GM11168 (cell line): ENCODE data around the gene SEC24B.
"Not testable (repeated sequence)": the region's sequence is repeated elsewhere in the genome, so short reads cannot be mapped to it uniquely, and the experiment has no call there.

Experiments
- in situ Hi-C: fragments of 300-500 bp; cut with MboI; formaldehyde crosslinking; loops from one replicate; pipeline ENCODE4 v1.12.0; 2022; ENCODE audit warnings: low sequenced_read_pairs; ENCODE audit not compliant: unreplicated experiment

SEC24B gene

DNA sequence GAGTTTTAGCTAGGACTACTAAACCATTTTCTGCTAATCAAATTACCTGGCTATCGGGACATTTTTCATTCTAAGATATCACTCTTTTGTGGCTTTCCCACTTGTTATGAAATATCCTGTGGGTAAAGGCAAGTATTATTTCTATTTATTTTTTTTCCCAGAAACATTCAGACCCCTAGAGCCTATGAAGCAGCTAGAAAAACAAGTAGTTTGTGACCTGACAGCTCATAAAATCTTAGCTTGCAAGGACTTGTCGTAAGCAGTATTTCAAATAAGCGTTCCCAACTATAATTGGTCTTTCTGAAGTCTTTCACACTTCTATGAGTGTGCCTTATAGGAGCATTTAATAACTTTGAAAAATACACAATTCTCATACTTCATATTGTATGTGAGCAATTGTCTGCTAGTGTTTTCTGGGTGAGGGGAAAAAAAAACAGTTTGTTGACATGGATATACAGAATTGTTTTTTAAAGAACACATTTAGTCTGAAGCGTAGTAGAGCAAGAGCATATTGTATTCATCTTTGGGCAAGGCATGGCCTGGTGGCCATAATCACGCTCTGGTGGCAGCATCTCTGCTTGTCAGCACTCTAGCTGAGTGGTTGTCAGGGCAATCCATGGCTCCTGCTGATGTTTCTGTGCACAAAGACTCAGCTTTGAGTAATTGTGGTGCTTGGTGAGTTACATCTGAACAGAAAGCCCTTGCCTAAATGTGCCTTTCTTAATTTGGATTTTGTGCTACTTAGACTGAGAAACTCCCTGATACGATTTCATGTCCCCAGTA, 129.0 kb downstream of the SEC24B start:
- in situ Hi-C loops, result no loop called here

DNA sequence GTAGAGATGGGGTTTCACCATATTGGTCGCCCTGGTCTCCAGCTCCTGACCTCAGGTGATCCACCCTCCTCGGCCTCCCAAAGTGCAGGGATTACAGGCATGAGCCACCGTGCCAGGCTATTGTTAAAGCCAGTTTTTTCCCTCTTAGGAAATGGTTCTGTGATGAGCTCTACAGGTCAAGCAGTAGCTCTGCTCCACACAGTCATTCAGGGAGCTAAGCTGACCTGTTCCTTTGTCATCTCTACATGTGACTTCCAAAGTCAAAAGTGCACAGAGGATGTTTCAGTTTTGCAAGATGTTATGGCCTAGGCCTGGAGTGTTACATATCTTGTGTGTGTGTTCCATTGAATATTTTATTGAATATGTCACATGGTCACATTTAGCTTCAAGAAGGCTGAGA, 137.9 kb downstream of the SEC24B start:
- in situ Hi-C loops, result no loop called here

DNA sequence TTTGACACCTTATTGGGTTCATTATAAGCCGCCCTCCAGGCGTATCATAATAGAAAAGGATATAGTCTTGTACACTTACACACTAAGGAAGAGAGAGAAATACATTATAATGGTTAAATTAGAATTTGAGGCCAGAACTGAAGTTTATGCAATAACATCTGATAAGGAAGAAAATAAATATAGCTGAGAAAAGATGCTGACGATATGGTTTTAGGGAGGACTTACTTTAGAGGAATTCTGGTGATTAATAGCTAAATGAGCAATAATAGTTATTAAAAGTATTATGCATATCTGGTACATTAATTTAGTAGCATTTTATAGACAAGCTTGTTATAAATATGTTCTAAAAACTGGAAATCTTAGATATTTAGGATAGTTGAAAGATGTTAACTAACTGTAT, 138.5 kb downstream of the SEC24B start:
- in situ Hi-C loops, result no loop called here

DNA sequence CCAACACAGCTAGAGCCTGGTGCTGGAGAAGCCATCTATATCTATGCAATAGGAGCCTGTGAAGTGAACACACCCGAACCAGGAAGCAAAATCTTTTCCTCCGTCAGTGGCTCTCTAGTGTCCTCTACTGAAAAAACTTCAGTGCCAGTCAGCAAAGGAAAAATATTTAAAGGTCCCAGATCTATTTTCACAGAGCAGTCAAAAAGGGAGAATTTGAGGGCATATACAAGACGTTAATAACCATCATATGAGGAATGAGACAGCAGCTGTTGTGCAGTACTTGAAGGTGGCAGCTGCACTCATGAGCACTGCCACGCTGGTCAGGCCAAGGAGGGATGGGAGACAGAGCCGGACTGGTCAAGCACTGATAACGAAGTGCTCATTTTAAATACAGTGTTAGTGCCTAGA, 140.8 kb downstream of the SEC24B start:
- in situ Hi-C loops, result no loop called here

DNA sequence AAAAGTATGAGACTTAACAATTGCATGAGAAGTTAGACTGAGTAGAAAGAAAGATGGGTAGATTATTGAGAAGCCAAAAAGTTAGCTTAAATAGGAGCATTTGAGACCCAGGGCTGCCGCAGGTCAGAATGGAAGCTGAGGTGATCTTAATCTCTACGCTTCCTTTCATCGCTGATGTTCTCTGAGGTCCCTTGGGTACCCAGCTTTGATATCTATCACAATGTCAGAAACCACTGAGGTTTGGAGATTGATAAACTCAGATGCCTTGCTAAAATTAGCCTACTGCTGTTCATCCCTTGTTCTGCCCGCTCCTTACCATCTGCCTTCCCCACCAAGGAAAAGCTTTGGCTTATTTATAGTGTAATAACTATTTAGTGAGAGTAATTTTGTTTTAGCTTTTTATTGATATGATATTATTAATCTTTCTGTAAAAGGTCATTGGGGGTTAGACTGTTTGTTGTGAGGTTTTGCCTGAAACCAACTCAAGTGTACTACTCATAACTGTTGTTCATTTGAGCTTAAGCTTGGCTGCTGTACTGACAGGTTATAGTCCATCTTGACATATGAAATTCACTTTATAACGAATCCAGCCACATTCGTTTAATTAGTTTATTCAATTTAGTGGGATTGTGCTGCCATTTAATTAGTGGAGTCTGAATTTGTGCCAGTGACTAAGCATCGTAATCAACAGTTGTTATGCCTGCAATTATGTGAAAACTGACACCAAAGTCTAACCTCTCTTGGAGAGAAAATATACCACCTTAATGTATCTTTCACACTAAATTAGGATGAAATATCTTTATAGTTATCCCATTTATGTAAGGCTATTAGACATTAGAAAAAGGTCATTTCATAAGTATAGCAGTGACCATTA, 141.6 kb downstream of the SEC24B start:
- in situ Hi-C loops, result no loop called here

DNA sequence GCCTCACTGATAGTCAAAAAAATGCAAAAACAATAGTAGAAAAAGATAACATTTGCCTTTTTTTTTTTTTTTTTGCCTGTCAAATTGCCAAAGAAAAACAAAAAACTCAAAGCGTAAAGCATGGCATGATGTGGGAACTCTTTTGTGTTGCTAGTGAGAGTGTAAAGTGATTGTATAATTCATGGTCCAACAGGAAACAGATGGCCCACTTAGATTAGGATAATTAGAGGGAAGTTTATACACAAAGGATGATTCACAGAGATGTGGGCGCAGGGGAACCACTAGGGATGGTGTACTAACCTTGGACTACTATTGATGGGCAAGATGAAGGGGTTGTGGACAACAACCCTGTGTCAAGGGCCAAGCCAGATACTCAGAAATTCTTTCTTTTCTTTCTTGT, 142.8 kb downstream of the SEC24B start:
- in situ Hi-C loops, result no loop called here

DNA sequence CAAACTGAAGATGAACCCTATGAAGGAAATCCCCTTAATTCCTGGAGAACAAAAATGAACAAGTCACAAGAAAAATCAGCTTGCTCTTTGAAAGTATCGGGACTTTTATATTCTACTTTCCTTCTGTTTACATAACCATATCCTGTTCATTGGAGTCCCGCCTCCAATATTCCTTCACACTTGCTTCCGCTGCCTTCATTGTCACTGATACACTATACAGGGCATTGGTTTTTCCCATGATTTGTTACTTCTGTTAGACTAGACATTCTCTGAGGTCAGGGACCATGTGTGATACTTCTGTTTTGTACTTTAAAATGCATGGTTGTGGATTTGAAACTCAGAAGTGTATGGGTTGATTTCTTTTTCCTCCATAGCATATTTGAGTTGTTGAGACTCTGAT, 145.2 kb downstream of the SEC24B start:
- in situ Hi-C loops, result no loop called here

DNA sequence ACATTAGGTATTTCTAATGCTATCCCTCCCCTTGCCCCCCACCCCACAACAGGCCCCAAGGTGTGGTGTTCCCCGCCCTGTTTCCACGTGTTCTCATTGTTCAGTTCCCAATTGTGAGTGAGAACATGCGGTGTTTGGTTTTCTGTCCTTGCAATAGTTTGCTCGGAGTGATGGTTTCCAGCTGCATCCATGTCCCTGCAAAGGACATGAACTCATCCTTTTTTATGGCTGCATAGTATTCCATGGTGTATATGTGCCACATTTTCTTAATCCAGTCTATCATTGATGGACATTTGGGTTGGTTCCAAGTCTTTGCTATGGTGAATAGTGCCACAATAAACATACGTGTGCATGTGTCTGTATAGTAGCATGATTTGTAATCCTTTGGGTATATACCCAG, 146.4 kb downstream of the SEC24B start:
- in situ Hi-C loops, result not testable (repeated sequence)

DNA sequence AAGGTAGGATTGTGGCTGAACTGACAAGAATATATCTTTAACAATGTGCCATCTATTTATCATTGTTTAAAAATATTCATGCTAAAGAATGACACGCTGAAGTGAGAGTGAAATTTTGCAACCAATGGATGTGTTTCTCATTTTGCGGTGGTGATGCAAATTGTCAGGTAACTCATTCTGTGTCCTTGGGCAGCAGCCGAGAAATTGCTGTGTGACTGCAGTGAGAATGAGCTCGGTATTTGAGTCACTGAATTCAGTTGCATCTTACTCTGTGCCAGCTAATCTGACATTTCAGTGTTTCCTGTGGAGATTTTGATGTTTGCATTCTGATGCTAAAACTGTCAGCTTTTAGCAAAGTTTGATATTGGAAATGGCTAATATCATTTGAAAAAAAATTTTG, 154.6 kb downstream of the SEC24B start:
- in situ Hi-C loops, result loop anchor here (5.0 kb wide), 1 partner anchor 44 kb away; no protein-coding TSS in a partner anchor

DNA sequence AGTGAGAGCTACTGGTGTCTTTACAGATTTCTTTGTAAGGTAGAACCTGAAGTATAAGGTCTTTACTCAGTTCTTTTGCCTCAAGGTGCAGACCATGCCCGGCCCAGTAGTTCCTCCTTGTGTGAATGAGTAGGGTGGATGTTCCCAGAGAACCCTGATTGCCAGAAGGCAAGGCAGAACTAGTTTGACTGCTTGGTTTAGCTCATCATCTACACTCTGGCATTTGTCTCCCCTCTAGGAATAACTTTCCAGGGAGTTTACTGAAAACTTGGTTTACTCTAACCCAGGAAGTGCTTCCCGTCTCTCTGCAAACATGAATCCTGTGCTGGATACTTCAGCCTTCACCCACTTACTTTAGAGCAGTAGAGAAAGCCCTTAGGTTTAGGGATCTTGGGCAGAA, 155.5 kb downstream of the SEC24B start:
- in situ Hi-C loops, result loop anchor here (5.0 kb wide), 1 partner anchor 43 kb away; no protein-coding TSS in a partner anchor

DNA sequence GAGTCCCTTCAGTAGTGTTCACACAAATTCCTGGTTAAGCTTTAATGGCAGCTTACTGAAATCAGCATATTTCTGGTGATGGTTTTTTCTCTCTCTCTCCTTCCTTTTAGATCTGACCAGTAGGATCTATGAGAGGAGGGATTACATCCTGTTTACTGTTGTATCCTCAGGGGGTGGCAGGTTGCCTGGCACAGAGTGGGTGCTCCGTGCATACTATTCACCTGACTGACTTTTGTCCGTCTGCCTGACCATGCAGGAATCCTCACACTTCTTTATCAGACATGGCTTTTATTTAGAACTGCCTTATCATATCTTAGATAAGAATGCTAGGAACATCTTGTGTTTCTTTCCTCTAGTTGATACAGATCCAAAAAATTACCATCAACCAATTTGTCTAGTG, 156.0 kb downstream of the SEC24B start:
- in situ Hi-C loops, result loop anchor here (5.0 kb wide), 1 partner anchor 43 kb away; no protein-coding TSS in a partner anchor
